Psoas muscle (tissue), 8 donors: ENCODE results near the gene FAS. TPM values are rescaled to one million over a fixed set of nuclear protein-coding genes. Genes with fewer than 3 reads are reported as not detected.
A peak's percentile ranks its signal among the peaks of the same experiment; 100 is the strongest.

ENCODE experiments used
- ATAC-seq, 4 donors: fragments of 200-7000 bp; cut with Tn5 transposase; one replicate each; pipeline ENCODE4 v1.9.1; 2020; ENCODE audit warnings: moderate library complexity in 3 of 4, mild to moderate bottlenecking in 2 of 4
- DNase-seq, 2 donors: peaks; one replicate each; pipeline ENCODE4 v3.0.0-alpha.2; 2020
- H3K27ac ChIP-seq: fragments of 200-600 bp; one replicate; pipeline ENCODE4 v1.8.0; 2022
- H3K27me3 ChIP-seq, 3 donors: fragments of 200-600 bp in 1 of 3; one replicate each; pipeline versions ENCODE4 v1.6.1 to v1.8.0; 2013 to 2022; ENCODE audit warnings: low read length in 2 of 3, mild to moderate bottlenecking in 2 of 3, moderate library complexity in 1 of 3; ENCODE audit not compliant: insufficient read depth in 3 of 3
- H3K36me3 ChIP-seq, 2 donors: fragments of 200-600 bp in 1 of 2; one replicate each; pipeline versions ENCODE4 v1.6.1 to v1.8.0; 2013 to 2022; ENCODE audit warnings: low read depth in 1 of 2, mild to moderate bottlenecking in 1 of 2, moderate library complexity in 1 of 2; ENCODE audit not compliant: insufficient read depth in 1 of 2
- H3K4me1 ChIP-seq: fragments of 200-600 bp; one replicate; pipeline ENCODE4 v1.8.0; 2022
- H3K4me3 ChIP-seq: fragments of 200-600 bp; one replicate; pipeline ENCODE4 v1.8.0; 2022; ENCODE audit warnings: mild to moderate bottlenecking
- H3K9me3 ChIP-seq: fragments of 200-600 bp; one replicate; pipeline ENCODE4 v1.8.0; 2022
- WGBS, 3 donors: extraction: QIAGEN DNeasy Blood & Tissue Kit; methylation state at CpG; one replicate each; pipeline versions ENCODE4 v1.1.6 to v1.1.7; 2013; 5-methylcytosine and 5-hydroxymethylcytosine counted together
- intact Hi-C, 2 donors: fragments of 100-400 bp; cut with DNase I; formaldehyde crosslinking; loops; one replicate each; pipeline versions ENCODE4 v1.11.0 to v1.14.2; 2022
- polyA plus RNA-seq, 3 donors: library from polyadenylated mRNA; stranded (reverse); fragments of 200-250 nt; gene quantifications; one replicate each; pipeline ENCODE4 v1.2.3, GENCODE V29; 2013
- total RNA-seq, 4 donors: library from RNA; stranded (reverse); fragmentation: NEBNext Ultra II Directional in 2 of 4; extraction: Animal tissue kit (Norgen Biotek cat#: 25700) in 2 of 4; gene quantifications; one replicate each; pipeline versions ENCODE4 v1.2.1 to v1.2.4, GENCODE V29; 2021 to 2023
- TF ChIP-seq, protein P1 (sequence below): fragments of 200-600 bp; IDR thresholded peaks from one replicate; pipeline ENCODE4 v1.8.0; 2022; ENCODE audit warnings: antibody characterized with exemption
- donor health status: healthy with polysubstance abuse.
- donor health status: DM: no; HTN: no; CAD: no; lungs with moderate emphysema.
- donor health status: Bipolar disorder and iron deficiency.
- donor health status: healthy.
- donor health status: DM: yes; HTN: yes; CAD: no.
- donor health status: DM: no; HTN: no; CAD: no.
- donor health status: DM: no; HTN: no; CAD: no.
- donor health status: DM: yes; HTN: yes; CAD: no.

FAS gene
- total and polyA plus RNA-seq, 7 donors, result 1.1 to 3.8 (median 1.6) TPM

DNA sequence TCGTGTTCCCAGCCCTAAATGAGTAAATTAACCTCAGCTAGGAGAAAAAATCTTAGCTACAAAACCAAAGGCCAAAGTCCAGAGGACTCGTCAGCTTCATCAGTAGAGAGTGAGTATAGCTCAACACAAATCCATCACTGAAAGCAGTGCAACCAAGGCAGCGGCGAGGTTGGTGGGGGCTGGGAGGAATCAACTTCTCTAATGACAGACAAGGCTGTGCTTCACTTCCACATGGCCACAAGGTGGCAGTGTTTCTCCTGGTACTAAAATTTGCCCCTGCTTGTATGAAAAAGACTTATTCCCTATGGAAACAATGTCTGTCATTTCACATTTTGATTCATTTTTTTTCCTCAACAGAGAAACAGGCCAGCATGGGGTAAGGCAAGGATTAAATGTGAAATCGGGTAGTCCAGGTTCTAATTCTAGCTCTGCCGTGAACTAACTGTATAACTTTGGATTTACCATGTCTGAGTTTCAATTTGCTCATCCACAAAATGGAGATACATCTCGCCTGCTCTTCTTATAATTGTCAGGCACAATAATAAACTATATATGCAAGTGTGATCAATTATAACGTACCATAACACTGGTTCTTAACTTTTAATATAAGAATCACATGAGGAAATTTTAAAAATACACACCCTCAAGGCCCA is 39.3 kb downstream of the FAS start:
- Histone ChIP-seq H3K27ac (no peak overlapping the region), H3K4me1 (peaks cover 8% of the 10 kb centered on the region), H3K36me3 (no peaks in the 10 kb centered on the region), H3K4me3 (no peak overlapping the region), H3K27me3 (no peaks in the 10 kb centered on the region), H3K9me3 (no peaks in the 10 kb centered on the region)
- TF ChIP-seq, protein P1, sequence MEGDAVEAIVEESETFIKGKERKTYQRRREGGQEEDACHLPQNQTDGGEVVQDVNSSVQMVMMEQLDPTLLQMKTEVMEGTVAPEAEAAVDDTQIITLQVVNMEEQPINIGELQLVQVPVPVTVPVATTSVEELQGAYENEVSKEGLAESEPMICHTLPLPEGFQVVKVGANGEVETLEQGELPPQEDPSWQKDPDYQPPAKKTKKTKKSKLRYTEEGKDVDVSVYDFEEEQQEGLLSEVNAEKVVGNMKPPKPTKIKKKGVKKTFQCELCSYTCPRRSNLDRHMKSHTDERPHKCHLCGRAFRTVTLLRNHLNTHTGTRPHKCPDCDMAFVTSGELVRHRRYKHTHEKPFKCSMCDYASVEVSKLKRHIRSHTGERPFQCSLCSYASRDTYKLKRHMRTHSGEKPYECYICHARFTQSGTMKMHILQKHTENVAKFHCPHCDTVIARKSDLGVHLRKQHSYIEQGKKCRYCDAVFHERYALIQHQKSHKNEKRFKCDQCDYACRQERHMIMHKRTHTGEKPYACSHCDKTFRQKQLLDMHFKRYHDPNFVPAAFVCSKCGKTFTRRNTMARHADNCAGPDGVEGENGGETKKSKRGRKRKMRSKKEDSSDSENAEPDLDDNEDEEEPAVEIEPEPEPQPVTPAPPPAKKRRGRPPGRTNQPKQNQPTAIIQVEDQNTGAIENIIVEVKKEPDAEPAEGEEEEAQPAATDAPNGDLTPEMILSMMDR, result peak; percentile 93
- intact Hi-C loops, result loop anchor here (1.0 to 5.0 kb wide), 2 partner anchors 181 to 182 kb away; no protein-coding TSS in a partner anchor
- ATAC-seq (peak; percentile 60 to 78 (median 71)), DNase-seq (peak; percentile 64 to 71)
- 33 to 40% (median 39%) methylated on average over 8 of the region's 8 CpGs for WGBS, 3 donors

DNA sequence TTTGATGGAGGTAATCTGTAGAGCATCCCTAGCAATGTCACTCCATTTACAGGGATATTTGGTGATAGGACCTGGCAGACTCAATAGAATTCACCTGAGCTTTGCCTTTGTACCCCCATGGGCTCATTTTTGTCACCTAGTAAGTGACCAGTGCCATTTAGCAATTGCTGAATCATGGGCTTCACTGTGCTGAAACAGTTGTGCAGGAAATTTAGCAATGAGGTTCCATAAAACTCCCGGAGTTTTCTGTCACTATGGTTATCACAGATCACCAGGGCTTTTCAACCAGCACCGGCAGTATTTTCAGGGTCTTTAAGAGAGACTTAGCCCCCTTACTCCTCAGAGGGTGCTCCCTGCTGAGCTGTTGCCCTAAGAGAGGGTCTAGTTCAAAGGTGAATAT is 40.2 kb downstream of the FAS start:
- TF ChIP-seq, protein P1, result no peak
- H3K4me1 ChIP-seq, result peaks cover 8% of the 10 kb centered on the region
- no peaks in the 10 kb centered on the region for H3K9me3 ChIP-seq
- no peak overlapping the region for H3K4me3 ChIP-seq
- H3K36me3 ChIP-seq, result no peaks in the 10 kb centered on the region
- no peak overlapping the region for H3K27ac ChIP-seq
- ATAC-seq (no peak), DNase-seq (no peak)
- intact Hi-C loops, result loop anchor here in 1 of 2 donors (1.0 kb wide), 1 partner anchor 181 kb away; no protein-coding TSS in a partner anchor
- no peaks in the 10 kb centered on the region for H3K27me3 ChIP-seq
- 61 to 79% (median 71%) methylated on average over 2 of the region's 2 CpGs for WGBS, 3 donors

DNA sequence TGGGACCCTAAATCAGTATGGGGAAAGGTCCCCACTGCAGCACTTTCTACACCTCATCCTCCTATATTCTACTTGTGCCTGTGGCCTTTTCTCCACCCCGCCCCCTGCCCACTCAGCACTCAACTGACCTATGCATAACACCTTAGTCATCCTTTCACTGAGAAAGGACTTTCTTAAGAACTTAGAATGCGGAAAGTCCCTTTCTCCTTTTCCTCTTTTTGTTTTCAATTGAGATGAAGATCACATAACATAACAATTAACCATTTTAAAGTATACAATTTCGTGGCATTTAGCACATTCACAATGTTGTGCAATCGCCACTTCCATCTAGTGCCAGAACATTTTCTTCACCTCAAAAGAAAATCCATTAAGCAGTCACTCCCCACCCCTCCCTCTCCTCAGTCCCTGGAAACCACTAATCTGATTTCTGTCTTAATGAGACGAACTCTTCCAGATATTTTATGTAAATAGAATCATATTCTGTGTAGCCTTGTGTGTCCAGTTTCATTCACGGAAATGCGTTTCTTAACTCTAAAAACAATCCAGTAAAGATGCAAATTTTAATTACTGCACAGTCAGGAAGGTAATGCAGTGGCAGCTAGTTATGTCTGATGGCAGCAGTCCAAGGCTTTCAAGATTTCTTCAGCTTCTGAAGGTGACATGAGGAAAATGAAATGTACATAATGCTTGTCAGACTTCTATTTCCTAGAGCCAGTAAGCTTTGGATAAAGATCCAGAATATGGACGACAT is 41.7 kb downstream of the FAS start:
- intact Hi-C loops, result no loop called here
- H3K27ac ChIP-seq, result no peak overlapping the region
- H3K36me3 ChIP-seq, result no peaks in the 10 kb centered on the region
- 63 to 71% (median 63%) methylated on average over 8 of the region's 8 CpGs for WGBS, 3 donors
- H3K4me1 ChIP-seq, result peaks cover 8% of the 10 kb centered on the region
- TF ChIP-seq, protein P1, result no peak
- no peaks in the 10 kb centered on the region for H3K27me3 ChIP-seq
- no peaks in the 10 kb centered on the region for H3K9me3 ChIP-seq
- ATAC-seq, result no peak
- no peak overlapping the region for H3K4me3 ChIP-seq
- DNase-seq, result no peak

DNA sequence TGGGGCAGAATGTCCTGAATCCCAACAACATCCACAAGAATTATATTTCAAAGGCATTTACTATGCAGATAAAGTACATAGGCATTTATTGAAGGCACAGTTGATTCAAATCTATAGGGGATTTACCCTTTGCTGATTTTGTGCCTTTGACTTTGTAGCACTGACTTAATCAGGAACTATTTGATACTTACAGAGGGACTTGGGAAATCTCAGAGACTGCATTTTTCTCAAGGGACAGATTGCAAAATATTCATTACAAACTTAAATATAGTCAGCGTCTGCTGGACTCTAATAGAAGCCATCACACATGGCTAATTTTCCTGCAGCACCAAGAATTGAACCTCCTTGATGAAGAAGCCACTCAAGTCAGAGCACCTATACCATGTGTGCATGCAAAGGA is 44.9 kb downstream of the FAS start:
- no peak overlapping the region for H3K4me3 ChIP-seq
- intact Hi-C loops, result no loop called here

More for the DNA sequence above, 44.9 kb downstream of the FAS start:
- no peaks in the 10 kb centered on the region for H3K4me1 ChIP-seq
- TF ChIP-seq, protein P1, result no peak
- H3K27me3 ChIP-seq, result no peaks in the 10 kb centered on the region
- no peaks in the 10 kb centered on the region for H3K9me3 ChIP-seq
- H3K36me3 ChIP-seq, result no peaks in the 10 kb centered on the region
- 42 to 70% (median 54%) methylated on average over 1 of the region's 1 CpG for WGBS, 3 donors
- no peak overlapping the region for H3K27ac ChIP-seq
- DNase-seq (no peak), ATAC-seq (no peak)
